ENCODE data around the gene CTBP2. TPM values are rescaled to one million over a fixed set of nuclear protein-coding genes. Genes with fewer than 3 reads are reported as not detected.

CTBP2 gene
- total RNA-seq, 1 experiment from 2014 or later: 77.8 TPM

GRCh38 chr10:125134916-125135770 is 25.2 kb downstream of the CTBP2 start:
- BruUV-seq (replicated peaks): no TSS peak
- no peak for TF ChIP-seq EZH2 (IDR thresholded peaks at IDR 0.05; ENCODE audit: borderline replicate concordance, low read depth, low read length, poor library complexity, severe bottlenecking)
- TF ChIP-seq CTCF (conservative IDR thresholded peaks at IDR 0.05; ENCODE audit: low read depth, low read length): no peak
- CTCF ChIA-PET: no interaction called here
- Histone ChIP-seq H3K9me3 (ENCODE audit: low read depth, low read length, poor library complexity, severe bottlenecking) (no peaks in the 10 kb centered on the region), H3K36me3 (ENCODE audit: insufficient read depth, low read length, poor library complexity, severe bottlenecking) (peaks cover 15% of the 10 kb centered on the region), H3K4me1 (ENCODE audit: insufficient read depth, low read length, poor library complexity, severe bottlenecking) (peaks cover 10% of the 10 kb centered on the region), H3K27me3 (replicated peaks; ENCODE audit: insufficient read depth, low read depth, low read length, poor library complexity) (no peaks in the 10 kb centered on the region), H3K27ac (ENCODE audit: low read depth, low read length, poor library complexity, severe bottlenecking) (no peak overlapping the region), H3K4me3 (ENCODE audit: low read depth, low read length, poor library complexity, severe bottlenecking) (no peak overlapping the region)
- intact Hi-C loops (cut with micrococcal nuclease; ENCODE audit: unreplicated experiment): no loop called here
- POLR2A ChIA-PET (ENCODE audit: low non-redundant PET): no interaction called here
- no peak for DNase-seq (ENCODE audit: low spot score)

DNA sequence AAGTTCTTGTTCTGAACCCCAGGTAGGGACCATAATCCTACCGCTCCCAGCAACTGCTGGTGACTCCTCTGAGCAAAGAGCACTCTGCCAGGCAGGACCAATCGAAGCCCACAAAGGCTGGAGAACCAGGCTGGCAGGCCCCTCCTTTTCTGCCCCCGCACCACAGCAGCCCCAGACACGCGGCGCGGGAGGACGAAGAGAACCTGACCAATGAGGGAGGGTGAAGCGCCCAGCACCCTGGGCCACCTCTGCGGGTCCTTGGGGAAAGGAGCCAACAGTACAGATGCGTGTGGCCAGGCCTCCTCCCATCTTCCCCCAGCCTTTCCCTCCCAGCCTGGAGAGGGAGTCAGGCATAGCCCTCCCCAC is 25.9 kb downstream of the CTBP2 start:
- intact Hi-C loops (cut with micrococcal nuclease; ENCODE audit: unreplicated experiment): no loop called here
- Histone ChIP-seq H3K27me3 (replicated peaks; ENCODE audit: insufficient read depth, low read depth, low read length, poor library complexity) (no peaks in the 10 kb centered on the region), H3K27ac (ENCODE audit: low read depth, low read length, poor library complexity, severe bottlenecking) (no peak overlapping the region), H3K4me3 (ENCODE audit: low read depth, low read length, poor library complexity, severe bottlenecking) (no peak overlapping the region), H3K36me3 (ENCODE audit: insufficient read depth, low read length, poor library complexity, severe bottlenecking) (peaks cover 15% of the 10 kb centered on the region), H3K9me3 (ENCODE audit: low read depth, low read length, poor library complexity, severe bottlenecking) (no peaks in the 10 kb centered on the region), H3K4me1 (ENCODE audit: insufficient read depth, low read length, poor library complexity, severe bottlenecking) (peaks cover 10% of the 10 kb centered on the region)
- TF ChIP-seq EZH2 (IDR thresholded peaks at IDR 0.05; ENCODE audit: borderline replicate concordance, low read depth, low read length, poor library complexity, severe bottlenecking) (no peak), CTCF (conservative IDR thresholded peaks at IDR 0.05; ENCODE audit: low read depth, low read length) (no peak)
- no TSS peak for BruUV-seq (replicated peaks)
- ChIA-PET POLR2A (ENCODE audit: low non-redundant PET) (no interaction called here), CTCF (no interaction called here)
- no peak for DNase-seq (ENCODE audit: low spot score)

DNA sequence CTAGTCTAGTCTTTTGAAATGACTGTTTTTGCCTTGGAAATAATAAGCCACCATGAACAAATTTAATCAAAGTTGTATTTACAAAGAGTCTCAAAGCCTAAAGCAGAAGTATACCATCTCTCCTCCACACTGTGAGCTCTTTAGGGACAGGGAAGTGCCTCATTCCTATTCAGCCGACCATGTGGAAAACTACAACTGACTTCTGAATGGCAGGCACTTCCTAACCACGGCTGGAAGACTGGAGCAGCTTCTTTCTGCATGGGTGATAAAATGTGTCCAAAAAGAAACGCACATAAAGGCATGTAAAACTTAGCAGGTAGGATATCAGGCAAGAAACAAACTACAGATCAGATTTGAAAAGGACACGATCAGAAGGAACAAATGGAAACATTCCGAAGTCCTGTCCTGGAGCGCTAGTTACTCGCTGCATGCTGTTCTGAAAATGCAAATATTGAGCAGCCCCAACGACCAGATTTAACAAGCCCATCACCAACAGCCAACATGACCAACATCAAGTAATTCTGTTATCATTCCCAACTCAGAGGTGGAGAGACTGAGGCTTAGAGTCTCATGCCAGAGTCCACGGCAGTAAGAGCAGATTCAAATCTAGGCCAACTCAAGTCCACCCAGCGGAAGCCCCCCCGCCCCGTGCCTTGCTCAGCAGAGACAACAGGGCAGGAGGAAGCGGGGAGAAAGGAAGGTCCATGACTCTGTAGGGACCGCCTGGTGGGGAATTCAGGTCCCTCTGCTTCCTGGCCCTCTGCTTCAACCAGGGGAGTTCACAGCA is 26.5 kb downstream of the CTBP2 start:
- Histone ChIP-seq H3K4me3 (ENCODE audit: low read depth, low read length, poor library complexity, severe bottlenecking) (no peak overlapping the region), H3K4me1 (ENCODE audit: insufficient read depth, low read length, poor library complexity, severe bottlenecking) (peaks cover 10% of the 10 kb centered on the region), H3K27me3 (replicated peaks; ENCODE audit: insufficient read depth, low read depth, low read length, poor library complexity) (no peaks in the 10 kb centered on the region), H3K9me3 (ENCODE audit: low read depth, low read length, poor library complexity, severe bottlenecking) (no peaks in the 10 kb centered on the region), H3K27ac (ENCODE audit: low read depth, low read length, poor library complexity, severe bottlenecking) (peak overlapping the region; percentile 47), H3K36me3 (ENCODE audit: insufficient read depth, low read length, poor library complexity, severe bottlenecking) (peaks cover 15% of the 10 kb centered on the region)
- TF ChIP-seq CTCF (conservative IDR thresholded peaks at IDR 0.05; ENCODE audit: low read depth, low read length) (no peak), EZH2 (IDR thresholded peaks at IDR 0.05; ENCODE audit: borderline replicate concordance, low read depth, low read length, poor library complexity, severe bottlenecking) (no peak)
- no TSS peak for BruUV-seq (replicated peaks)
- DNase-seq (ENCODE audit: low spot score): no peak
- ChIA-PET CTCF (no interaction called here), POLR2A (ENCODE audit: low non-redundant PET) (no interaction called here)
- intact Hi-C loops (cut with micrococcal nuclease; ENCODE audit: unreplicated experiment): no loop called here
